Fibroblast of lung (primary cell): ENCODE results near the gene COMMD10. TPM values are rescaled to one million over a fixed set of nuclear protein-coding genes. Genes with fewer than 3 reads are reported as not detected.

ENCODE experiments used
- DNase-seq, 2 donors: peaks; one replicate each; pipeline versions ENCODE4 v3.0.0 to v3.0.0-alpha.2; 2010; ENCODE audit warnings: low read depth in 2 of 2
- H2AFZ ChIP-seq: 2 replicates; pipeline ENCODE4 v1.5.1; 2012; ENCODE audit warnings: low read length, control low read depth, inconsistent platforms
- H3K27ac ChIP-seq: 2 replicates; pipeline ENCODE4 v1.5.1; 2011; ENCODE audit warnings: low read length, control low read depth; ENCODE audit not compliant: insufficient read depth
- H3K27me3 ChIP-seq: 2 replicates; pipeline ENCODE4 v1.5.1; 2011; ENCODE audit warnings: mild to moderate bottlenecking, low read length; ENCODE audit not compliant: control insufficient read depth, insufficient read depth
- H3K36me3 ChIP-seq: 2 replicates; pipeline ENCODE4 v1.5.1; 2011; ENCODE audit warnings: low read length; ENCODE audit not compliant: control insufficient read depth, insufficient read depth
- H3K4me1 ChIP-seq: 2 replicates; pipeline ENCODE4 v1.5.1; 2011; ENCODE audit warnings: low read length; ENCODE audit not compliant: control insufficient read depth, insufficient read depth; ENCODE audit errors: extremely low read depth
- H3K4me2 ChIP-seq: 2 replicates; pipeline ENCODE4 v1.5.1; 2011; ENCODE audit warnings: low read length, control low read depth; ENCODE audit not compliant: insufficient read depth; ENCODE audit errors: extremely low read depth
- H3K4me3 ChIP-seq, 4 experiments: fragments of 200-600 bp in 1 of 4; sonication (generic) in 1 of 4; replicated peaks in 1 of 4; 2 replicates each; pipeline ENCODE4 v1.5.1; 2011 to 2016; ENCODE audit warnings: low read length in 4 of 4, low read depth in 3 of 4, mild to moderate bottlenecking in 3 of 4, control low read depth in 2 of 4, inconsistent platforms in 1 of 4, mixed read lengths in 1 of 4; ENCODE audit not compliant: insufficient read depth in 1 of 4; ENCODE audit errors: control extremely low read depth in 1 of 4
- H3K79me2 ChIP-seq: 2 replicates; pipeline ENCODE4 v1.5.1; 2012; ENCODE audit warnings: mild to moderate bottlenecking, low read length, inconsistent platforms; ENCODE audit not compliant: control insufficient read depth, insufficient read depth
- H3K9ac ChIP-seq: 2 replicates; pipeline ENCODE4 v1.5.1; 2011; ENCODE audit warnings: mild to moderate bottlenecking, low read length, control low read depth; ENCODE audit not compliant: insufficient read depth
- H3K9me3 ChIP-seq: 2 replicates; pipeline ENCODE4 v1.5.1; 2012; ENCODE audit warnings: low read depth, low read length; ENCODE audit not compliant: control insufficient read depth, insufficient read depth
- H4K20me1 ChIP-seq: 2 replicates; pipeline ENCODE4 v1.5.1; 2011; ENCODE audit warnings: low read length; ENCODE audit not compliant: control insufficient read depth, insufficient read depth; ENCODE audit errors: extremely low read depth
- EZH2 ChIP-seq: IDR thresholded peaks from 2 replicates; pipeline ENCODE4 v1.5.1; 2012; ENCODE audit warnings: low read length, control low read depth, mild to moderate bottlenecking; ENCODE audit errors: missing control alignments
- polyA plus RNA-seq, 2 donors: library from polyadenylated mRNA; depleted of rRNA in 1 of 2; stranded (reverse) in 1 of 2; unstranded in 1 of 2; fragments of >200 nt; gene quantifications; 2 replicates each; pipeline ENCODE4 v1.2.1, GENCODE V29; 2011 to 2012; ENCODE audit warnings: missing spikeins in 1 of 2
- total RNA-seq: library from RNA; depleted of rRNA; stranded (reverse); fragments of >200 nt; gene quantifications from 2 replicates; pipeline ENCODE4 v1.2.1, GENCODE V29; 2014
- TF ChIP-seq, protein P1 (sequence below), 2 donors: IDR thresholded peaks in 1 of 2; conservative IDR thresholded peaks in 1 of 2; 1 replicate in 1 of 2; 2 replicates in 1 of 2; pipeline ENCODE4 v1.5.1; 2011 to 2012; ENCODE audit warnings: low read length in 2 of 2, control low read depth in 1 of 2, inconsistent platforms in 1 of 2, low read depth in 1 of 2, mild to moderate bottlenecking in 1 of 2

COMMD10 gene
- total and polyA plus RNA-seq, 2 donors (not counting 1 experiment from before 2014, with no cell fraction given): 24.2 to 35.8 TPM

DNA sequence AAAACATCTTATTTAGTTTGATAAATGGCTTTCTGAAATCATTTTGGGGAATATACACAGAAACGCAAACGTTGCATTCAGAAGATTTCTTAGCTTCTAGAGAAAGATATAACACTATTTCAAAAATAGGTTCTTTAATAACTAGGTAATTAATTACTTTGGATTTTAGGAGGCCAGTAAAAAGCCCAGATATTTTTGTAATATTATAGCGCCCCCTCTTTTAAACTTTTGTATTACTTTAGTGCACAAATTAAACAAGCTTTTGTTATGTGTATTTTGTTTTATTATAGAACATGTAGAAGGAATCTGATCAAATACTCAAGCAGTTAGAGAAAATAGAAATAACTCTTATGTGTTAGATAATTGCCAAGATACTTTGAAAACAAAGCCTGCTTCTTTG, 57.7 kb downstream of the COMMD10 start:
- H3K9me3 ChIP-seq: no peaks in the 10 kb centered on the region
- no peaks in the 10 kb centered on the region for H4K20me1 ChIP-seq
- H2AFZ ChIP-seq: no peak overlapping the region
- no peak for DNase-seq
- TF ChIP-seq, protein P1, sequence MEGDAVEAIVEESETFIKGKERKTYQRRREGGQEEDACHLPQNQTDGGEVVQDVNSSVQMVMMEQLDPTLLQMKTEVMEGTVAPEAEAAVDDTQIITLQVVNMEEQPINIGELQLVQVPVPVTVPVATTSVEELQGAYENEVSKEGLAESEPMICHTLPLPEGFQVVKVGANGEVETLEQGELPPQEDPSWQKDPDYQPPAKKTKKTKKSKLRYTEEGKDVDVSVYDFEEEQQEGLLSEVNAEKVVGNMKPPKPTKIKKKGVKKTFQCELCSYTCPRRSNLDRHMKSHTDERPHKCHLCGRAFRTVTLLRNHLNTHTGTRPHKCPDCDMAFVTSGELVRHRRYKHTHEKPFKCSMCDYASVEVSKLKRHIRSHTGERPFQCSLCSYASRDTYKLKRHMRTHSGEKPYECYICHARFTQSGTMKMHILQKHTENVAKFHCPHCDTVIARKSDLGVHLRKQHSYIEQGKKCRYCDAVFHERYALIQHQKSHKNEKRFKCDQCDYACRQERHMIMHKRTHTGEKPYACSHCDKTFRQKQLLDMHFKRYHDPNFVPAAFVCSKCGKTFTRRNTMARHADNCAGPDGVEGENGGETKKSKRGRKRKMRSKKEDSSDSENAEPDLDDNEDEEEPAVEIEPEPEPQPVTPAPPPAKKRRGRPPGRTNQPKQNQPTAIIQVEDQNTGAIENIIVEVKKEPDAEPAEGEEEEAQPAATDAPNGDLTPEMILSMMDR (conservative IDR thresholded peaks at IDR 0.05 in 1 of 2, IDR thresholded peaks at IDR 0.05 in 1 of 2; ENCODE audit: low read depth in 1 of 2, low read length in 2 of 2): no peak
- TF ChIP-seq EZH2: no peak
- no peaks in the 10 kb centered on the region for H3K36me3 ChIP-seq
- no peaks in the 10 kb centered on the region for H3K4me1 ChIP-seq
- no peaks in the 10 kb centered on the region for H3K27me3 ChIP-seq
- no peak overlapping the region for H3K4me2 ChIP-seq
- H3K4me3 ChIP-seq: no peak overlapping the region
- no peaks in the 10 kb centered on the region for H3K79me2 ChIP-seq
- no peak overlapping the region for H3K9ac ChIP-seq
- no peak overlapping the region for H3K27ac ChIP-seq

GRCh38 chr5:116144103-116144502, 59.3 kb downstream of the COMMD10 start:
- H3K9me3 ChIP-seq: no peaks in the 10 kb centered on the region
- H3K36me3 ChIP-seq: no peaks in the 10 kb centered on the region
- DNase-seq: peak; percentile 21 to 45
- H3K9ac ChIP-seq: no peak overlapping the region
- TF ChIP-seq, protein P1 (conservative IDR thresholded peaks at IDR 0.05 in 1 of 2, IDR thresholded peaks at IDR 0.05 in 1 of 2; ENCODE audit: low read depth in 1 of 2, low read length in 2 of 2): no peak
- no peak for TF ChIP-seq EZH2
- no peaks in the 10 kb centered on the region for H3K27me3 ChIP-seq
- H3K4me2 ChIP-seq: no peak overlapping the region
- no peaks in the 10 kb centered on the region for H3K4me1 ChIP-seq
- no peak overlapping the region for H3K4me3 ChIP-seq
- no peak overlapping the region for H3K27ac ChIP-seq
- no peaks in the 10 kb centered on the region for H3K79me2 ChIP-seq
- no peak overlapping the region for H2AFZ ChIP-seq
- H4K20me1 ChIP-seq: no peaks in the 10 kb centered on the region

DNA sequence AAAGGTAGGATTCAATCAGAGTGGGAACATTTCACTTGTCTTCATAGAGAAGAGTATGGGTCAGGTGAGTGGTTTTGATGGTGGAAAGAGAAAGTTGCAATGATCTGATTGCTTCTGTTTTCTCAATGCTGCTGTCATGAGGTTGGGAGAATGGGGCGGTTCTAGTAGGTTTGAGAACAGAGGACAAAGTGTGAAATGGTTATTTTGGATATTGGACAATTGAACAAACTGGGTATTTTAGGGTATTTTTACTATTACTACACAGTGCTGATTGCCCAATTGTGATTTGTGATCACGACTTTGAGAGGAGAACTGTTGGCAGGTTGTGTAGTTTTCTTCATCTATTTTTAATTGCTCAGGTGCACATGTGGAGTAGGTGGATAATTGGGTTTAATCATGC, 60.2 kb downstream of the COMMD10 start:
- no peaks in the 10 kb centered on the region for H3K36me3 ChIP-seq
- TF ChIP-seq, protein P1 (conservative IDR thresholded peaks at IDR 0.05 in 1 of 2, IDR thresholded peaks at IDR 0.05 in 1 of 2; ENCODE audit: low read depth in 1 of 2, low read length in 2 of 2): no peak
- TF ChIP-seq EZH2: no peak
- H3K79me2 ChIP-seq: no peaks in the 10 kb centered on the region
- DNase-seq: no peak
- H3K4me3 ChIP-seq: no peak overlapping the region
- no peaks in the 10 kb centered on the region for H4K20me1 ChIP-seq
- no peak overlapping the region for H2AFZ ChIP-seq
- no peaks in the 10 kb centered on the region for H3K9me3 ChIP-seq
- no peak overlapping the region for H3K9ac ChIP-seq
- no peak overlapping the region for H3K4me2 ChIP-seq
- H3K27me3 ChIP-seq: no peaks in the 10 kb centered on the region
- no peak overlapping the region for H3K27ac ChIP-seq
- no peaks in the 10 kb centered on the region for H3K4me1 ChIP-seq
